OCI-M2 (cell line): ENCODE measurements around the gene MT4.
"Not testable (repeated sequence)": the region's sequence is repeated elsewhere in the genome, so short reads cannot be mapped to it uniquely, and the experiment has no call there.

Experiments
- DNase-seq: peaks from one replicate; lab custom pipeline; 2025; ENCODE audit not compliant: unreplicated experiment; lab: John Stamatoyannopoulos, UW

Gene MT4

DNA sequence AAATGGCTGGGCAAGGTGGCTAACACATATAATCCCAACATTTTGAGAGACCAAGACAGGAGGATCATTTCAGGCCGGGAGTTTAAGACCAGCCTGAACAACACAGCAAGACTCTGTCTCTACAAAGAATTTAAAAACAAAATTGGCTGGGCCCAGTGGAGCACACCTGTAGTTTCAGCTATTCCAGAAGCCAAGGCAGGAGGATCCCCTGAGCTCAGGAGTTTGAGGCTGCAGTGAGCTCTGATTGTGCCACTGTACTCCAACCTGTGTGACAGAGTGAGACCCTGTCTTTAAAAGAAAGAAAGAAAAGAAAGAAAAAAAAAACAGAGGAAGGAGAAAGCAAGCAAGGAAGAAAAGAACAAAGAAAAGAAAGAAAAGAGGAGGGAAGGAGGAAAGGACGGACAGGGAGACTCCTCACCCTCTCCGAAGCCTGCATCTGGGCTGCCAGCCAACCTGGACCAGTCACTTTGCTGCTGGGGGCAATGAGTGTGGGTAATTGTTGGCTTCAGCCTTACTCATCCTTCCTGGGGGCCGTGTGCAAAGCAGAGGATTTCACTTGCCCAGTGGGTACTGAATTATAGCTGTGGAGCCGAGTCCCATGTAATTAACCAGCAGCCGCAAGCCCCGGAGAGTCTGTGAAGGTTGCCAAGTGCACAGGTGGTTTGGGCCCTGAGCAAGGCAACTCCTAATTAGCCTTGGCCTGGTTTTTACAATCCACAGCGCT, 6.7 kb upstream of the MT4 start:
- no peak for DNase-seq

DNA sequence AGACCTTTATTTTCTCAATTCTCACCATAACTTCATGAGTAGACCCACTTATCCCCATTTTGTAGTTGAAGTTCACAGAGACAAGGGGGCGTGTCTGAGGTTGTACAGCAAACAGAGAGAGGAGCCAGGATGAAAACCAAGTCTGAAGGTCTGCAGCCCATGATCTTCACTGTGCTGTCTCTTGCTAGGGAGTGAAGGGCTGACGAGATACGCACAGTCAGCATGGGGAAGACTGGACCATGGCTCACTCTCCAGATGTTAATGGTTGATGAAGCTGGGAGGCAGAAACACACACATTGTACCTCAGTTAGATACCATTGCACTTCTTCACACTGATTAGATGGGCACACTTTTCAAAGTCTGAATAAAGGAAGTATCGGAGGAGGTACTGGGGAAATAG, 5.8 kb upstream of the MT4 start:
- no peak for DNase-seq

GRCh38 chr16:56560447-56560846, 4.4 kb upstream of the MT4 start:
- DNase-seq = no peak

DNA sequence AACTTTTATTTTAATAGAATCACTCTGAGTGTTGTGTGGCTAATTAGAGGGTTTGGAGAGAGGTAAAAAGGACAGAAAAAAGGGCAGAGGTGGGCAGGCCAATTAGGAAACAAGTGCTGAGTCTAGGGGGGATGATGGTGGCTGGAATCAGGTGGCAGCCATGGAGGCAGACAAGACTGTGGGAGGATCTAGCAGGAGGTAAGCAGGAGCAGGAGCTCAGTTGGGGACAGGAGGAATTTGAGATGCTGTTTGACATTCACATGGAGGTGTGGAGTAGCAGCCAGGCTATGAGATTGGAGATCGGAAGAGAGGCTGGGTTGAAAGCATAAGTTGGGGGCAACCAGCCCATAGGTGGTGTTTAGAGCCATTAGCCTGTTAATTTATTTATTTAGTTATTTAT, 3.7 kb upstream of the MT4 start:
- DNase-seq = no peak

- DNase-seq = no peak
Measured at GRCh38 chr16:56569971-56570370, 5.1 kb downstream of the MT4 start.

GRCh38 chr16:56571525-56571924, 6.7 kb downstream of the MT4 start:
- no peak for DNase-seq

DNA sequence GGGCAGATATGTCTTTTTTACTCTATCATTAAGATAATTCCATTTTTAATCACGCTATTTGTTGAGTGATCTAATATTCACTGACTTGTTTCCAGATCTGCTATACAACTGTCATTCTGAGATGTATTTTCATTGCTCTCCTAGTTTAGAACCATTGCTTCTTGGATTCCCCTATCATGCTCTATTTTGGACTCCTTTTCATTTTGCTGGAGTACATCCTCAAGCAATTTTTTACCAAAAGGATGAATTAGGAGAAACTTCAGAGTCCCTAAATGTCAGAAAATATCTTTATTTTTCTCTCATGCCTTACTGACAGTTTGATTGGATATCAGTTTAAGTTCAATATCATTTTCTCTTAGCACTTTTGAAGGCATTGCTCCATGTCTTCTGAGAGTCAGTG, 9.8 kb downstream of the MT4 start:
- DNase-seq = no peak

GRCh38 chr16:56576585-56577299, 11.9 kb downstream of the MT4 start:
- no peak for DNase-seq

GRCh38 chr16:56577300-56577625, 12.4 kb downstream of the MT4 start:
- no peak for DNase-seq

GRCh38 chr16:56580391-56581048, 15.6 kb downstream of the MT4 start:
- DNase-seq = no peak

DNA sequence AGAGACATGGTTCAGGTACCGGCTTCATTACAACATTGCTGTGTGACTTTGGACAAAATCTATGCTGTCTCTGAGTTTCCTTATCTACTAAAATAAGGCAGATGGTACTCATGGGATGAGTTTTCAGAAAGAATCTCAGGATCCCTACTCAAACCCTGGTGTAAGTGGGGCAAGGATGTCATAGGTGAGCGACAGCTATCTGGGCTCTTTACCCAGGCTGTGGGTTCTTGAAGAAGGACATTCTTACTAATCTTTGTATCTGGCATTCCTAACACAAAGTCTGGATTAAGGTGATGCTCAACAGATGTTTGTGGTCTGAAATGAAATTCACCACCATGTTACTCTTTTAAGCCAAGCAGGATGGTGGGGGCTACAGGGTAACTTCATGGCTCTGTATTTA, 18.0 kb downstream of the MT4 start:
- not testable (repeated sequence) for DNase-seq

GRCh38 chr16:56583351-56584168, 18.7 kb downstream of the MT4 start:
- DNase-seq = no peak

DNA sequence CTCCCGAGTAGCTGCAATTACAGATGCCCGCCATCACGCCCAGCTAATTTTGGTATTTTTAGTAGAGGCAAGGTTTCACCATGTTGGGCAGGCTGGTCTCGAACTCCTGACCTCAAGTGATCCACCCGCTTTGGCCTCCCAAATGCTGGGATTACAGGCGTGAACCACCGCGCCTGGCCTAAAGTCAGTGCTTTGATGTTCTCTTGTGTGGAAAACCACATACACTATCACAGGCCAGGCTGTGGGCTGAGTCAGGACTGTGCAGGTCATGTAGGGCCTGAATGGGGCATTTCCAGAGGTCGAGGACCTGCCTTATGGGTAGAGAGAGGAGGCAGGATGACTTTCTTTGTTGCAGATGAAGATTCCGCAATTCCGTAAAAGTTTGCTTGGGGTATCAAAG, 19.4 kb downstream of the MT4 start:
- DNase-seq = no peak

- DNase-seq = no peak
Measured at GRCh38 chr16:56588781-56589140, 23.9 kb downstream of the MT4 start.

DNA sequence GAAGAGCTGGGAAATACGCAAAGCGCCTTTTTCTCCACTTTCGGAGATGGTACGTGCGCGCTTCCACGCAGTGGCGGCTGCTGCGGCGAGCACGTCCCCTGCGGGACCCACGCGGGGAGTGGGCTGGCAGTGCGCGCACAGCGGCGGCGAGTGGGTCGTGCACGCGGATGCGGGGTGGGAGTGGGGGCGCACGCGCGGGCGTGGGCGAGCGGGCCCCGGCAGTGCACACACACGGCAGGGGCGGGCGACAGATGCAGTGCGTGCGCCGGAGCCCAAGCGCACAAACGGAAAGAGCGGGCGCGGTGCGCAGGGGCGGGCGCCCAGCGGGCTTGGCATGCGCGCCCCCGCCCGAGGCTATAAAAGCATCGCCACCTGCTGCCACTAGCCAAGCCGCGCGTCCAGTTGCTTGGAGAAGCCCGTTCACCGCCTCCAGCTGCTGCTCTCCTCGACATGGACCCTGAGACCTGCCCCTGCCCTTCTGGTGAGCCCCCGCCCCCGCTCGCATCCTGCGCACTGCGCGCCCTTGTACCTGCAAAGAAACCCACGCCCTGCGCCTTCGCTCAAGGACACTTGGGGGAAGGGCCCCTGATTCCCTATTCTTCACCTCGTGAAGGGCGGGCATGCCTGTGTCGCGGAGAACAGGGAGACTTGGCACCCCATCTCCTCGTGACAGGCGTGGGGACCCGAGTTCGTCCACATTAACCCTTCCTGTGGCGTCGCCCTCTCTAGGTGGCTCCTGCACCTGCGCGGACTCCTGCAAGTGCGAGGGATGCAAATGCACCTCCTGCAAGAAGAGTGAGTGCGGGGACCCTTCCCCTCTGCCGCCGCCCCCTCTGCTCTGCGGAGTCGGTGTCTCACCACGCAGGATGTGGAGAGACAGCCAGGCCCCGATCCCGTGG, 24.5 kb downstream of the MT4 start, which contains the start of gene MT3:
Gene MT3, plus strand, starts transcription at position 388 of the 899 bp plus-strand sequence. Its CDS starts 63 bp downstream, at position 451.
- no peak for DNase-seq

GRCh38 chr16:56591377-56592060, 26.6 kb downstream of the MT4 start:
- DNase-seq = no peak

DNA sequence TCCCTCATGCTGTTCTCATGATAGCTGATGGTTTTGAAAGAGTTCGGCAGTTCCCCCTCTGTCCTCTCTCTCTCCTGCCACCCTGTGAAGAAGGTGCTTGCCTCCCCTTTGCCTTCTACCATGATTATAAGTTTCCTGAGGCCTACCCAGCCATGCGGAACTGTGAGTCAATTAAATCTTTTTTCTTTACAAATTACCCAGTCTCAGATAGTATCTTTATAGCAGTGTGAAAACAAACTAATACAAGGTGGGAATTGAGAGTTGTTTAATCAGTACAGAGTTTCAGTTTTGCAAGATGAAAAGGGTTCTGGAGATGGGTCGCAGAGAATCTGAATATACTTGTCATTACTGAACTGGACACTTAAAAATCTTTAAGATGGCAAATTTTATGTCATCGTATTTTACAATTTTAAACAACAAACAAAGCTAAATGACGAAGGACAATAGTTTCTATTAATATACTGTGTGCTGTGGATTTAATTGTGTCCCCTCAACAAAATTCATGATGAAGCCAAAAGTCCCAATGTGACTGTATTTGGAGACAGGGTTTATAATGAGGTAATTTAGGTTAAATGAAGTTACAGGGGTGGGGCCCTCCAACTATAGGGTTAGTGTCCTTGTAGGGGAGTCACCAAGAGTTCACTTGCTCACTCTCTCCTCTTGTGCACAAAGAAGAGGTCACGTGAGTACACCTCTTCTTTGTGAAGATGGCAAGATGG, 28.9 kb downstream of the MT4 start:
- no peak for DNase-seq

GRCh38 chr16:56594292-56594619, 29.4 kb downstream of the MT4 start:
- no peak for DNase-seq

DNA sequence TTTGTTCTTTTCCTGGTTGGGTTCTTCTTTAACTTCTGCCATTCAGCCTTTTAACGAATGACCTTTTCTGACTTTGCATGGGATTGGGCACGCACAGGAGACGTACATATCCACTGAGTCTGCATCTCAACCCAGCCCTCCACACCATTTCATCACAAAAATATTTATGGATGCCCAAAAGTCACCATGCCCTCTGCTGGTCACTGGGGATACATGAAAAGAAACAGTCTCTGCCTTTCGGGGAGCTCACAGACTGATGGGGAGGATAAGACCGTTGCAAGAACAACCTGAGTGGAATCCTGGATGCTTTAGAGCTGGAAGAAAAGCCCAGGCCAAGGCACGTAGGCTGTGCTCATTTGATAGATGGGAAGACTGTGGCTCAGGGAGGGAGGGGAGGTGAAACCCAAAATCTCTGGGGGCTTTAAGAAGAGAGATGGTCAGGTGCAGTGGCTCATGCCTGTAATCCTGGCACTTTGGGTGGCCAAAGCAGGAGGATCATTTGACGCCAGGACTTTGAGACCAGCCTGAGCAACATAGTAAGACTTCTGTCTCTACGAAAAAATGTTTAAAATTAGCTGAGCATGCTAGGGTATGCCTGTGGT, 35.6 kb downstream of the MT4 start:
- no peak for DNase-seq
